DLD1 (cell line): Measurements from ENCODE around the gene PTPRN2.
"Not testable (repeated sequence)": the region's sequence is repeated elsewhere in the genome, so short reads cannot be mapped to it uniquely, and the experiment has no call there.

Source experiments
- in situ Hi-C: cut with HindIII; loops from 2 replicates; pipeline ENCODE4 v1.10.0; 2017; ENCODE audit warnings: low sequenced_read_pairs

The PTPRN2 gene

DNA sequence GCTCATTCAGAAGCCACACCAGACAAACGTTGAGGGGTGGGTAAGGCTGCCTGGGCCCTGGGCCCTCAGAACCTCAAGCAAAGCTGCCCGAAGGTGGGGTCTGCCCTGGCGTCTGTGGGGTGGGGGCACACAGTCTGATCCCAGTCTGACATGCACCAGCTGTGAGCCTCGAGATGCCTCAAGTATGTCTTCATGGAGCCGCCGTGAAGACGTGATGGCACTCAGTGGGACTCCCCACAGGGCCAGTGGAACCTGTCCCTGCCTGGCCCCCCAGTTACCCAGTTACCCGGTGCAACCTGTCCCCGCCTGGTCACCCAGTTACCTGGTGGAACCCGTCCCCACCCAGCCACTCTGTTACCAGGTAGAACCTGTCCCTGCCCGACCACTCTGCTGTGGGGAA lies 351.2 kb downstream of the PTPRN2 start:
- in situ Hi-C loops, result no loop called here

DNA sequence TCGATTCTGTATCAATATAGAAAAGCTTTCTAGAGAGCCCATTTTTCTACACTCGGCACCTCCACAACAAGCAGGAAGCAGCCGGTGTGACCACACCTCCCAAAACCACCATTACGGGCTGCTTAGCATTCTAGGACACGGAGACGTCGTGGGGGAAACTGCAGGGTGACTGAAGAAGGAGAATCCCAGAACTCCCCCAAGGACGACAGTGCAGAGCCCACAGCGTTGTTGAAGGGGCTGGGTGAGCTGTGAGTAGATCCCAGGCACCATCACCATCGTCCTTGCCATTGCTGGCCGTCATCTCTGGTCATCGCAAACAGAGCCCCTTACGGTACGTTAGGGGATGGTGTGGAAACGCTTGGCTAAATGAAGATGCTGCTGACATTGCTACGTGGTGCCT lies 351.8 kb downstream of the PTPRN2 start:
- in situ Hi-C loops, result no loop called here

DNA sequence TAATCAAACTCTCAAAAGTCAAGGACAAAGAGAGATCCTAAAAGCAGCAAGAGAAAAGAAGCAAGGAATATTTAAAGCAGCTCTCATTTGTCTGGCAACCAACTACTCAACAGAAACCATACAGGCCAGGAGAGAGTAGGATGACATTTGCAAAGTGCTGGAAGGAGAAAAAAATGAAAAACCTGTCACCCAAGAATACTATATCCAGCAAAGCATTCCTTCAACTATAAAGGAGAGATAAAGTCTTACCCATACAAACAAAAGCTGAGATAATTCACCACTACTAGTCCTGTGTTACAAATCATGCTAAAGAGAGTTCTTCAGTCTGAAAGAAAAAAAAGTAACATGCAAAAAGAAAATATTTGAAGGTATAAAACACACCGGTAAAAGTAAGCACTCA lies 357.7 kb downstream of the PTPRN2 start:
- in situ Hi-C loops, result no loop called here

DNA sequence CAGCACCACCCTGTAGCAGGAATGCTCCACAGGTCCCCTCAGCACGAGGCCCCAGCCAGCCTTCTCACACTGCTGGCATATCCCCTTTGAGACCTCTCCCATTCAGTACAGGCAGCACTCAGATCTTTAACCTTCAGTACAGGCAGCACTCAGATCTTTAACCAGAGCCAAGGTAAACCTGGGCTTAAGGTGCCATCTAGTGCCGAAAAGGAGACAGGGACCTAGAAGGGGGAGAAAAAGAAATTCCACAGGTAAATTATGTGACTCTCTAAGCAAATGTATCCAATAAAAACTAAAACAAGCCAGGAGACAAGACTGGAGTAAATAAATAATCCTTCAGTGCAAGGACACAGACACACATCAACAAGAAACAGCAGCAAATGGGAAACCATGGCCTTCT lies 358.6 kb downstream of the PTPRN2 start:
- in situ Hi-C loops, result no loop called here

DNA sequence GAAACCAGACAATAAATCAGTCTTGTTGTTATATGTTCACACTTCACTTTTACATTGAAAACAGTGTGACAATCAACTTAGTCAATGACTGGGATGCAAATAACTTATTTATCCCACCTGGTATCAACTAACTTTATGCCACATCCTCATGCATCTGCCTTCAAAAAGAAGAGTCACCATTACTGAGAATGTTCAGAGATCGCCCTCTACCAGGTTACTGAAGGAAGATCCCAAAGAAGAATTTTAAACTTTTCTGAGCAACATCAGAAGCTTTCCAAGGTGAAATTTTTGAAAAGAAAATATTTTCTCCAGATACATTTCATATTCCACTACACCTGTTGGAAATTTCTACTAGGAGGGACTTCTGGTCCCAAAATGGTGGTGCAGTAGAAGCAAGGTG lies 359.5 kb downstream of the PTPRN2 start:
- in situ Hi-C loops, result no loop called here

DNA sequence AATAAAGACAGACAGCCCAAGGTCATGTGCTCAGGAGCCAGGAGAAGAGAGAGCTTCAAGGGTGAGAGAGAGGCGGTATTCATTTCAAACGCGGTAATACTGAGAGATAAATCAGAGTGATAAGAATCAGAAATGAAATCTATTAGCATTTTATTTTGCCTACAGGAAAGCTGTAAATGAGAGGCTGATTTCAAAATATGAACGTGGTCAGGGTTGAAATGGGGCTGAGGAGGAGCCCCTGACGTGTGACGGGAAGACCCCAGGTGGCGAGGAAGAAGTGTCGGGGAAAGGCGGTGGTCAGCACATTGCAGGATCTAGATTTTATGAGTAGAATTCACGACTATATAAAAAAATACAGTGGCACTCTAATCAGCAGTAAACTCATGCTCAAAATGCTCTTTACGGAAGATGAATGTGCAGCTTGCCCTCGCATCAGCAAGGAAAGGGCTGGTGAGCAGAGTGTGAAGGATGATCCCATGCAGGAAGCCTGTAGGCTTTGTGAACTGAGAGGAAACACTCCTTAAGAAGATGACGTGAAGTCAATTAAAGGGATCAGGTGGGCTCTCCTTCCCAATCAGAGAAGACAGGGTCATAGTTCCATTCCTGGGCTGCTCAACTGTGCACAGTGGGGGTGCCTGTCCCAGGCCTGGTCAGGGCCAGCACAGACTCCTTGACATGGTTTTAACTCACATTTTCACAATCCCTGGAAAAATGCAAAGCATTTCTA lies 360.2 kb downstream of the PTPRN2 start:
- in situ Hi-C loops, result no loop called here

DNA sequence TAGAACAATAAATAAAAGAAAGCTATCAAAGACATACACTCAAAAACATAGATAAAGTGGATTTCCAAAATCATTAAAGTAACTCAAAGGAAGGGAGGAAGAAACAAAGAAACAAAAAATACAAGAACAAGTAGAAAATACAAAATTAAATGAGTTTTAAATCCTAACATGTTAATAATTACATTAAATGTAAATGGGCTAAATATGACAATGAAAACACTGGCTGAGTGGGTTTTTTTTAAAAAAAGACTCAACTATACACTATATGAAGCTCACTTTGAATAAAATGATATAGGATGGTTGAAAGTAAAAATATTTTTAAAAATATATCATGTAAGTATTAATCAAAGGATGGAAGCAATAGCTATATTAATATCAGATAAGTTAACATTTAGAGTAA lies 371.4 kb downstream of the PTPRN2 start:
- in situ Hi-C loops, result no loop called here

DNA sequence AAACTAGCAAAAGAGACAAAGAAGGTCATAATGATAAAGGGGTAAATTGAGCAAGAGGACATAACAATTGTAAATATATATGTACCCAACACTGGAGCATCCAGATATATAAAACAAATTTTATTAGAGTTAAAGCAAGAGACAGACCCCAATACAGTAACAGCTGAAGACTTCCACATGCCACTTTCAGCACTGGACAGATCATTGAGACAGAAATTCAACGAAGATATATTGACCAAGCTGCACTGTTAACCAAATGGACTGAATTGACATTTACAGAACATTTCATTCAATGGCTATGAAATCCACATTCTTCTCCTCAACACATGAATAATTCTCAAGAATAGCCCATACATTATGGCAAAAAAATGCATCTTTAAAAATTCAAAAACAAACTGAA lies 378.2 kb downstream of the PTPRN2 start:
- in situ Hi-C loops, result no loop called here

DNA sequence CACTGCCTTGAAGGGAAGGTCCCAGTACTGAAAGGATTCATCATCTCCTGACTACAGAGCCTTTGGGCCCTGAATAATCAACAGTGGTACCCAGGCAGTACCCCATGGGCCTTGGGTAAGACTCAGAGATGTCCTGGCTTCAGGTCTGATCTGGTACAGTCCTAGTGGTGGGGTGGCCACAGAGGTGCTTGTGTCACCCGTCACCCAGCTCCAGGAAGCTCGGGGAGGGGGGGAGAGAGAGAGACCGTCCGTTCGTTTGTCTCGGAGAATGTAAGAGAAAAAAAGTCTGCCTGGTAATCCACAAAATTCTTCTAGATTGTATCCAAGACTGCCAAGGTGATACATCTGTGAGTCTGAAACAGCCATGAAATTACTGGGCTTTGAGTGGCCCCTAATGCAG lies 381.3 kb downstream of the PTPRN2 start:
- in situ Hi-C loops, result no loop called here

DNA sequence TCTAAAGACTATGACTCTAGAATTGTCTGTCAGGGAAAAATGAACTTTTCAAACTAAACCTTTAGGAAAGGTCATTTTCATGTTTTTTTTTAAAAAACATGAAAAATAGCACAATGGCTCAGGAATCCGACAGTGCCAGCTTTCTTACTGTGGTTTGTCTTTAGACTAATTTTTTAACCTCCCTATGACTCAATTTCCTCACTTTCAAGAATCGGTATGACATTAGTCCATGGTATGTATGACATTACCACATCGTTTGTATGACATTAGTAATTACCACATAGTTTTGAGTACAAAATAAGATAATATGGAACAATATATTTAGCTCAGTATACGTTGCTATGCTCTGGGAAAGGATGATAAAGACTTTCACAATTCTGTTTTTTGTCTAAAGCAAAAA lies 383.2 kb downstream of the PTPRN2 start:
- in situ Hi-C loops, result no loop called here

DNA sequence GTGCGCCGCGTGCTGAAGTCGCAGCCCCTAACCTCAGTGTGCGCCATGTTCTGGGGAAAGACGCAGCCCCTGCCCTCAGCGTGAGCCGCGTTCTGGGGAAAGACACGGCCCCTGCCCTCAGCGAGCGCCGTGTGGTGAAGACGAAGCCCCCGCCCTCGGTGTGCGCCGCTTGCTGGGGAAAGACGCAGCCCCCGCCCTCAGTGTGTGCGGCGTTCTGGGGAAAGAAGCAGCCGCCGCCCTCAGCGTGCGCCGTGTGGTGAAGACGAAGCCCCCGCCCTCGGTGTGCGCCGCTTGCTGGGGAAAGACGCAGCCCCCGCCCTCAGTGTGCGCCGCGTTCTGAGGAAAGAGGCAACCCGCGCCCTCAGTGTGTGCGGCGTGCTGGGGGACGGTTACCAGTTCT lies 383.7 kb downstream of the PTPRN2 start:
- in situ Hi-C loops, result not testable (repeated sequence)

DNA sequence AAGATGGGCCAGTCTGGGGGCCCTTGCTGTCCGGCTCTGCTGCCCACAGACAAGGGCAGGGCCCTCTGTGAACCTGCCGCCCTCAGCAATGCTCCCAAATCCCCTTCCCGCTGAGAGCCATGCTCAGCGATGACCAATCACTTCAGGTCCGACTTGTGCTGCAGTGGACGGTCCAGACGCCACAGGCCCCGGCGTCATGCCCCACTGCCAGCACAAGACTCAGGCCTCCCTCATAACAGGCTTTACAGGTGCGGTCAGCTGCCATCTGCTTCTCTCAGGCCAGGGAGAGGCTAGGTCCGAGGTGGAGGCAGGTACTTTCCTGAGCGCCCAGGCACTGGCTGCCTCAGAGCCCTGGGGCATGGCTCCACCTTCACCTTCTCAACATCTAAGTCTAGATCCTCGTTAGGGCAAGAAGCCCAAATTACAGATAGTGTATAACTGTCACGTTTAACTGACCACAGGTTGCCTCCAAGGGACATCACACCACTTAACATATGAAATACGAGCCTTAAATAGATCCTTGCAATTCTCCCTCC lies 393.2 kb downstream of the PTPRN2 start:
- in situ Hi-C loops, result no loop called here

DNA sequence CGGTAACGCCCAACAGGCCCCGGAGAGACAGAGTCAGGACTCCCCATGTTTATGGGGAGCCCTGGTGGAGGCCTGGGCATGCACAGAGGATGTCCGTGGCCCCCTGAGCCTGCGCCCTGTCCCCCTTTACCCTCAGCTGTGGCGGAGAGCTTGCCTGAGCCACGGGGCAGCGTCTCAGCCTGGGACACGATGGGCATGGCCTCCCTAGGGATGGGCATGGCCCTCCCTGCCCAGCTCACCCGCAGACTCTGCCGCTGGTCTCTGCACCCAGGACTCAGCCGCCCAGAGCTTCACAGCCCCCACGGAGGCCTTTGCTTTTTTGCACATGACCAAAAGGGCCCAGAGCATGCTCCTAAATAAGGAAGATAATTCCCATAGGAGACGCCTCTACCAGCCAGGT lies 394.2 kb downstream of the PTPRN2 start:
- in situ Hi-C loops, result no loop called here

DNA sequence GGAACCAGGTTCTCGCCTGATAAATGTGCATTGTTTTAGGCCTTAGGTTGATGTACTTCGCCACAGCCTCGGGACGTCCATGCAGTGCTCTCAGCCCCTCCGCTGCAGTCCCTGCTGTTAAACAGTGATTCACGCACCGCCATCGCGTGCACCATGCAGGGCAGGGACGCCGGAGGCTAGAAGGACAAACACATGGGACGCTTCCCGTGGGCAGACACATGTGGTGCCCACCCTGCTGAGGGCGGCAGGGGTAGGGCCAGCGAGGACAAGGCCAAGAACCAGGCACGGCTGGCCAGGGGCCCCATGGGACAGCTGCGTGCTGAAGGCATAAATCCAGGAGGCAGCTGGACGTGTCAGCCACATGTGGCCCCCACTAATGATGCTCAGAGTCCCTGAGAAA lies 394.7 kb downstream of the PTPRN2 start:
- in situ Hi-C loops, result no loop called here

DNA sequence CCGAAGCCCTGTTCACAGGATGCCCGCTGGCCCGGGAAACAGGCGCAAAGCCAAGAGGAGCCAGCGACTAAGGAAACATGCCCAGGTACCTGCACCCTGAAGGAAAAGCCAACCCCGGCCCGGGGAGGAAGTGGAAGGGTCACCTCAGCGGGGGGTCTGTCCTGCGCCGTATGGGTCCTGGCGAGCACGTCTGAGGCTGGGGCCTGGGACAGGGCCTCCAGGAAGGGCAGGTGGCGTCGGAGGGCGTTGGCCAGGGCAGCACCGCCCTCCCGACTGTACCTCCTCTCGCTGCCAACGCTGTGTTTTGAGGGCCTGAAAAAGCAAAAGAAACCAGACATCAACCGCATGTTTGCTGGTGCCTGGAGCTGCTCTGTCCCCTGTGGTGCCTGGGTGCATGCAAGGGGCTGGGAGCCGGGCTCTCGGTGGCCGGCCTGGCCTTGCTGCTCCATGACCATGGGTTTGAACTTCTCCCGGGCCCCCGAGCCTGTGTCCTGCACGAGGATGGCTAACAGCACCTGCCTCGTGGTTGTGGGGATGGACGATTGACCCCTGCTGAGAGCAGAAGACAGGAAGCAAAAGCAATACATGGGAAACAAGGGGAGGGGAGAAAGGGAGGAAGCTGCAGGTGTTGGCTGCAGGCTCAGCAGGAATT lies 395.3 kb downstream of the PTPRN2 start:
- in situ Hi-C loops, result no loop called here

DNA sequence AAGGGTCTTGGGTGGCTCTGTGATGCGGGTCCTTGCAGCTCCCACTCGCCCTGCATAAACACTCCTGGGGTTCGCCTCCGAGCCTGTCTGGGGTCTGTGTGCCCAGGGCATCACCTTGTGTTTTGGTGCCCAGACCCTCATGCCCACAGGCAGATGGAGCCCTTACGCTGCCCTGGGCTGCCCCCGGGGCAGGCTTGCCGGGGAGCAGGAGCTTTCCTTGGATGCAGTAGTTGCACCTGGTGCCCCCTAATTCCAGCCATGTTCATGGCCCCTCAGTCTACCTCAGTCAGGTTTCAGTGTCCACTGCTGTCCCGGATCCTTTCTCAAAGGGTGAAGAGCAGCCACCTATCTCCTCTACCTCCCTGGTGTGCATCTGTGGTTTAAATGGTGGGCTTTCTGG lies 396.0 kb downstream of the PTPRN2 start:
- in situ Hi-C loops, result no loop called here

DNA sequence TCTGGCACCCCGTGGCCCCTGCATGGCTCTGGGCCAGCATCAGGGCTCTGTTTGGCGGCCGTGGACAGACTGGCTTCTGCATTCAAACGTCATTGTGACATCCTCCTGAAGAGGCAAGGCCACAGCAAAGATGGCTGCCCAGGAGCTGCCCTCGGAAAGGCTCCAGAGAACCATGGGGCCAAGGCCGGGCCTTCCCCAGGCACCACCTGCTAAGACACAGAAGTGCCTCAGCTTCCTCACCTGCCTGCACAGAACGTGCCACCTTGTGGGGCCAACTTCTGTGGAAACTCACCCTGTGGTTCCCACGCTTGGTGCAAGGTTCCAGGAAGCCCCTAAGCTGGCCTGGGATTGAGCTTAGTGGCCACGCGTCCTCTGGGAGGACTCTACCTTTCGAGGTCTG lies 396.9 kb downstream of the PTPRN2 start:
- in situ Hi-C loops, result no loop called here

DNA sequence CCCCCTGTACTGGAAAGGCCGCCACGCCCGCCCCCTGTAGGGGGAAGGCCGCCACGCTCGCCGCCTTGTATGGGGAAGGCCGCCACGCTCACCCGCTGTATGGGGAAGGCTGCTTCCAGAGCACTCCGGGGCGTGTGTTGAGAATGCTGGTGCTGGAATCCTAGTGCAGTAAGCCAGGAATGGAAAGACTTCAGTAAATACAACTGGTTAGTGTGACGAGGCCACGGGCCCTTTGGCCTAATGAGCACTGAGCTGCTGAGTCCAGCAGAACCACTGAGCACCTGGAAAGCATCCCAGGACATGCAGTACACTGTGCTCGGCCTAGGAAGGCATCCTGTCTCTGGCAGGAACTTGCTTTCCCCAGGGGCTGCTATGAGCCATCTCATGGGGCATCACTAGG lies 398.9 kb downstream of the PTPRN2 start:
- in situ Hi-C loops, result no loop called here

DNA sequence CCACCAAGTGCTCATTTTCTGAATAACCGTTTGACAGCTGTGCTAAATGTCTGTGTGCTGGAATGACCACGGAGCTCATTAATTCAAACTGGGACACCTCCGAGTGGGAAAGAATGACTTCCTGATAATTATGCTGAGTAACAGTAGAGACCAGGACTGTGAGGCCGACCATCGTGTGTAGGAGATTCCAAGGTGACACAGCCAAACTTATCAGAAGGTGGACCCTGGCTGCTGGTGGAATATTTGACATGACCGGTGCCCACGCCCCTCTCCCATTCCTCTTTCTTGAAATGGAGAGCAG lies 400.0 kb downstream of the PTPRN2 start:
- in situ Hi-C loops, result no loop called here

DNA sequence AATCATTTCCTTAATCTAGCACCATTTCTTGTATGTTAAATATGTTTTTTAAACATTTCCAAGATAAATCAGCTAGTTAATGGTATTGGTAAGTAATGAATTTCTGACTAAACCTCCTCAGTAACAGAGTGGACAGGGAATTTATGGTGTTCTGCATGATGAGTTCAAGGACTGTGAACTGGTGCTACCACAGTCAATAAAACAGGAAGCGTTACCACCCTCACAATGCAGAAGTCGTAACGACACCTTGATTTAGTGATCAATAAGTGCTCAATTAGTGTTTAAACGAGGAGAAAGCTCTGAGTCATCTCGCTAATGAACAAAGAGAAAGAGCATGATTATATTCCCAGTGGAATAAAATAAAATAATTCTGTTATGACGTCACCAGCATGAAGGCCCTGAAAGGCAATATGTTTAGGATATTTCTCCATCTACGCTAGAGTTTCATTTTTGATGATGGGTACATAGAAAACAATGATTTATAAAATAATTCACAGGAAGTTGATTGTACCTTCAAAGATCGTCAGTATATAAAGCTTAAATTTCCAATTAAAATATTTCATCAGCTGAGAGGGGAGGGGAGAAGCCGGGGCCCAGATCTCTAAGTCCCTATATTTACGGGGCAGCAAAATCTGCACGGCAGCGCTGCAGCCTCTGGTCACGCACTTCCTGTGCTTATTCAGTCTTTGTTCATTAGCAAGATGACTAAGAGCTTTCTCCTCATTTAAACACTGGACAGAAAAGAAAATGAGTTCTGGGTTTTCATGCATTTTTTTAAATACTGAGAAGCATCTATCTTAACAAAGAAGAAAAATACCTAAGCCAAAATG lies 400.5 kb downstream of the PTPRN2 start:
- in situ Hi-C loops, result no loop called here

DNA sequence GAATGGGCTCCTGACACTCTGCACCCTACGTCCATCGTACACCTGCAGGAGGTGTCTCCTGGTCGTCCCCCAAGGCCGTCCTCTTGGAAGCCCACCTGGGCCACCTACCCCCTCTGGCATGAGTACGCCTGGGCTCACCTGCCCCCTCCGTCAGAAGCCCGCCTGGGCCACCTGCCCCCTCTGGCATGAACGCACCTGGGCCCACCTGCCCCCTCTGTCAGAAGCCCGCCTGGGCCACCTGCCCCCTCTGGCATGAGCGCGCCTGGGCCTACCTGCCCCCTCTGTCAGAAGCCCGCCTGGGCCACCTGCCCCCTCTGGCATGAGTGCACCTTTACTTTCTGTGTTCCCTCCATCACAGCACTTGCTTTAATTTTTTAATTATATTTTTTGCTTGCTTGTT lies 401.2 kb downstream of the PTPRN2 start:
- in situ Hi-C loops, result no loop called here

DNA sequence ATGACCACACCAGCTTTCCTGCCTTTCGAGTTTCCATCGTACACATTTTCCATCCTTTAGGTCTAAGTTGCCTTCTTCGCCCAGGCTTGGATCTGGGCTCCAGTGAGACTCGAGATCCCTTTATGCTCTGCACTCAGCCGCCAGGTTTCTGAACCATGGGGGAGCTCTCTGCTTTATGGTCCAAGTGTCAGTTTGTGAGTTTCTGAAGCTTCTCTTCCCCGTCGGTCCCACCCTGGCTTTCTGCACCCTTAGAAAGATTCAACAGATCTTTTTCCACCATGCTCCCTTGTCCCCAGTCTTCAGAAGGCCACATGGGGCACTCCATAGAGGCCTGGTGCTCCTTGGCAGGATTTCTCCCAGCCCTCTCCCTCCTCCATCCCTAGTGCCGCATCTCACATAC lies 402.0 kb downstream of the PTPRN2 start:
- in situ Hi-C loops, result no loop called here
